Prostate gland (tissue), 2 donors: ENCODE data around the gene MCF2L2. TPM values are rescaled to one million over a fixed set of nuclear protein-coding genes. Genes with fewer than 3 reads are reported as not detected.

Experiments
- DNase-seq: peaks from one replicate; pipeline ENCODE4 v3.0.0-alpha.2; 2019; ENCODE audit warnings: low spot score
- H3K27ac ChIP-seq, 2 donors: fragments of 200-600 bp; sonication (generic); 2 replicates each; pipeline ENCODE4 v1.5.1; 2017 to 2019
- H3K27me3 ChIP-seq: fragments of 200-600 bp; sonication (generic); replicated peaks from 2 replicates; pipeline ENCODE4 v1.5.1; 2019; ENCODE audit not compliant: insufficient read depth
- H3K36me3 ChIP-seq, 2 donors: fragments of 200-600 bp; sonication (generic); 1 replicate in 1 of 2; 2 replicates in 1 of 2; pipeline versions ENCODE4 v1.5.1 to v1.8.1; 2017 to 2019
- H3K4me1 ChIP-seq: fragments of 200-600 bp; sonication (generic); replicated peaks from 2 replicates; pipeline ENCODE4 v1.5.1; 2019
- H3K4me3 ChIP-seq, 2 donors: fragments of 200-600 bp; sonication (generic); 2 replicates each; pipeline ENCODE4 v1.5.1; 2017 to 2019
- H3K9me3 ChIP-seq: fragments of 200-600 bp; sonication (generic); 2 replicates; pipeline ENCODE4 v1.5.1; 2017
- POLR2A ChIP-seq: fragments of 450-650 bp; IDR thresholded peaks from one replicate; pipeline ENCODE4 v1.6.1; 2016; ENCODE audit warnings: antibody characterized with exemption, mild to moderate bottlenecking
- POLR2AphosphoS5 ChIP-seq: sonication (generic); formaldehyde crosslinking; IDR thresholded peaks from one replicate; pipeline ENCODE4 v1.6.1; 2017; ENCODE audit warnings: antibody characterized with exemption
- WGBS: methylation state at CpG from one replicate; pipeline ENCODE4 v1.1.5; 2018; 5-methylcytosine and 5-hydroxymethylcytosine counted together
- intact Hi-C: fragments of 100-400 bp; cut with DNase I; formaldehyde crosslinking; loops from one replicate; pipeline ENCODE4 v1.14.2; 2022
- total RNA-seq, 2 donors: library from RNA; depleted of rRNA; stranded (reverse); fragments of >200 nt; gene quantifications; one replicate each; pipeline ENCODE4 v1.1.0, GENCODE V29; 2016
- TF ChIP-seq, protein P1 (sequence below), 4 experiments: fragments of 200-600 bp in 2 of 4; fragments of 450-650 bp in 2 of 4; sonication (generic) in 2 of 4; IDR thresholded peaks; 1 replicate in 3 of 4; 2 replicates in 1 of 4; pipeline ENCODE4 v1.5.1; 2016 to 2019; ENCODE audit warnings: antibody characterized with exemption in 4 of 4, mild to moderate bottlenecking in 2 of 4, moderate library complexity in 2 of 4

Gene MCF2L2
- total RNA-seq, 2 donors from 2014 or later: 0.41 to 4.0 TPM

DNA sequence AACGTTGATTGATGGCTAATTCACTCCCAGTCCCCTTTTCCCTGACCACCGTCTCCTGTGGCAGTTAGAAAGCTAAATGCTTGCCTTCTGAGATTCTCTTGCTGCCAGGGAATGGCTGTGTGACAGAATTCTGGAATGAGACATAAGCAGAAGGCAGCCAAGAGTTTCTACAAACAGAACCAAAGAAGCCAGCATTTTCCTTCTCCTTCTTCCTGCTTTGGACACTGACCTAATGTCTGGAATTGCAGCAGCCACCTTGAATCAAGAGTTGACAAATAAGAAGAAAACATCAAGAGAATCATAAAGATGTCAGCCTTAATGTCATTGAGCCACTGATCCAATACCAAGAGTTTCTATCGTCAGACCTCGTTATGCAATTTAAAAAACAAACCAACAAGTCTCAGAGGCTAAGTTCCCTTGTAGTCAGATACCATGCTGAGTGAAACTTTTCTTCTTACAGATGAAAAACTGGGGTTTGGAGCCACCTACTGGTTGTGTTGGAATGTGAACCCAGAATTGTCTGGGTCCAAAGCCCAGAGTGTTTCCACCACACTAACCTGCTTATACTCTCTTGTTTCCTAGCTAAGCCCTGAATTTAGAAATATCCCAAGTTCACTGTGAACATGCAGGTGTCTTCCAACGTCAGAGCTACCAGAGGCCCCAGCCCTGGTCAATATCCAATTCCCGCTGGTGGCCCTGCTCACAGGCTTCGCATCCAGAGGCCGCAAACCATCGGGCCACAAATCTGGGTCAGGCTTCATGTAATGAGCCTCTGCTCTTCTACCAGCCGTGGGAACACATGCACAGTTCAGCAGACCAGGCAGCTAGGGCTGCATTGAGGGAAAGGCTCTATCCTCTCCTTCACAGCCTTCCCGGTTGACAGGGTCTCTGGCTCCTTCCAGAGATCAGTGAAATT is 42.5 kb downstream of the MCF2L2 start:
- Histone ChIP-seq H3K4me3 (no peak overlapping the region), H3K4me1 (no peaks in the 10 kb centered on the region), H3K27ac (peak overlapping the region in 1 of 2 donors; percentile 3), H3K27me3 (no peaks in the 10 kb centered on the region), H3K36me3 (no peaks in the 10 kb centered on the region), H3K9me3 (no peaks in the 10 kb centered on the region)
- DNase-seq: peak; percentile 64
- WGBS: 65% methylated on average over 11 of the region's 11 CpGs
- TF ChIP-seq POLR2A (no peak), POLR2AphosphoS5 (peak; percentile 60)
- TF ChIP-seq, protein P1, sequence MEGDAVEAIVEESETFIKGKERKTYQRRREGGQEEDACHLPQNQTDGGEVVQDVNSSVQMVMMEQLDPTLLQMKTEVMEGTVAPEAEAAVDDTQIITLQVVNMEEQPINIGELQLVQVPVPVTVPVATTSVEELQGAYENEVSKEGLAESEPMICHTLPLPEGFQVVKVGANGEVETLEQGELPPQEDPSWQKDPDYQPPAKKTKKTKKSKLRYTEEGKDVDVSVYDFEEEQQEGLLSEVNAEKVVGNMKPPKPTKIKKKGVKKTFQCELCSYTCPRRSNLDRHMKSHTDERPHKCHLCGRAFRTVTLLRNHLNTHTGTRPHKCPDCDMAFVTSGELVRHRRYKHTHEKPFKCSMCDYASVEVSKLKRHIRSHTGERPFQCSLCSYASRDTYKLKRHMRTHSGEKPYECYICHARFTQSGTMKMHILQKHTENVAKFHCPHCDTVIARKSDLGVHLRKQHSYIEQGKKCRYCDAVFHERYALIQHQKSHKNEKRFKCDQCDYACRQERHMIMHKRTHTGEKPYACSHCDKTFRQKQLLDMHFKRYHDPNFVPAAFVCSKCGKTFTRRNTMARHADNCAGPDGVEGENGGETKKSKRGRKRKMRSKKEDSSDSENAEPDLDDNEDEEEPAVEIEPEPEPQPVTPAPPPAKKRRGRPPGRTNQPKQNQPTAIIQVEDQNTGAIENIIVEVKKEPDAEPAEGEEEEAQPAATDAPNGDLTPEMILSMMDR (IDR thresholded peaks at IDR 0.05): peak; percentile 55 to 85 (median 82)
- intact Hi-C loops: no loop called here

DNA sequence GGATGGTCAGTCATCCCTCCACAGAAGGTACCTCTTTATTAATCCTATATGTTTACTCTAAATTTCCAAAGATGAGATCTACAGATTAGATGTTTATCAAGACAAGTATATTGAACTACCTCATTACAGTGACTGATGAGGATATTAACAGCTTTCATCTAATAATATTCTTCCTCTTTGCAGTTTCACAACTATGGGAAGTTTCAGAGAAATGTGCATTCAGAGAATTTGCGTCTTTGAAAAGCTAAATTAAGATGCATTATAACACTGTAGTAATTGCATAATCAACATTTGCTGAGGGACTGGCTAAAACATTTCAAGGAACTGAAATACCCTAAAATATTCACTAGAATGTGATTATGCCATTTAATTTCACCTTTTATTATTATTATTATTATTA is 46.7 kb downstream of the MCF2L2 start:
- intact Hi-C loops: loop anchor here (2.0 to 5.0 kb wide), 3 partner anchors 124 to 259 kb away; no protein-coding TSS in a partner anchor
- WGBS: 66% methylated on average over 1 of the region's 1 CpG

DNA sequence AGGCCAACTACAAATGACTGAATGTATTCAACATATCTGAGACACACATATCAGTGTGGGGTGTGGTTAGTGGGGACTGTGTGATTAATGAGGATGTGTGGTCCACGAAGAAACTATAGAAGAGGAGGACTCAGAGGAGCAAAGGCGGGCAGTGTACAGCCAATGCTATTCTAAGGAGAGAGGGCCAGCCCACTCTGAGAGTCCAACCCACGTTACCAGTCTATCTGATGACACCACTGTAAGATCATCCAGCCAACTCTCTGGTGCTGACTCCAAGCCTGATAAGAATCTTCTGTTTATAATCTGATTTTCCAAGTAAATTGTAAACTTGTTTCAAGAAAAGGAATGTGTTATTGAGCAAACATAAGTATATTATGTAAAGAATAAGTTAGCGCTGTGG is 47.2 kb downstream of the MCF2L2 start:
- TF ChIP-seq, protein P1 (IDR thresholded peaks at IDR 0.05): no peak
- TF ChIP-seq POLR2AphosphoS5 (no peak), POLR2A (no peak)
- no peaks in the 10 kb centered on the region for H3K27me3 ChIP-seq
- DNase-seq: no peak
- intact Hi-C loops: loop anchor here (5.0 kb wide), 1 partner anchor 124 kb away; no protein-coding TSS in a partner anchor
- no peak overlapping the region for H3K27ac ChIP-seq
- no peak overlapping the region for H3K4me3 ChIP-seq
- H3K9me3 ChIP-seq: no peaks in the 10 kb centered on the region
- H3K4me1 ChIP-seq: no peaks in the 10 kb centered on the region
- WGBS: 52% methylated on average over 4 of the region's 4 CpGs
- H3K36me3 ChIP-seq: no peaks in the 10 kb centered on the region

More for the DNA sequence above, 46.7 kb downstream of the MCF2L2 start:
- TF ChIP-seq POLR2AphosphoS5 (no peak), POLR2A (no peak)
- TF ChIP-seq, protein P1 (IDR thresholded peaks at IDR 0.05): no peak
- Histone ChIP-seq H3K27me3 (no peaks in the 10 kb centered on the region), H3K4me3 (no peak overlapping the region), H3K36me3 (no peaks in the 10 kb centered on the region), H3K27ac (no peak overlapping the region), H3K9me3 (no peaks in the 10 kb centered on the region), H3K4me1 (no peaks in the 10 kb centered on the region)
- no peak for DNase-seq

DNA sequence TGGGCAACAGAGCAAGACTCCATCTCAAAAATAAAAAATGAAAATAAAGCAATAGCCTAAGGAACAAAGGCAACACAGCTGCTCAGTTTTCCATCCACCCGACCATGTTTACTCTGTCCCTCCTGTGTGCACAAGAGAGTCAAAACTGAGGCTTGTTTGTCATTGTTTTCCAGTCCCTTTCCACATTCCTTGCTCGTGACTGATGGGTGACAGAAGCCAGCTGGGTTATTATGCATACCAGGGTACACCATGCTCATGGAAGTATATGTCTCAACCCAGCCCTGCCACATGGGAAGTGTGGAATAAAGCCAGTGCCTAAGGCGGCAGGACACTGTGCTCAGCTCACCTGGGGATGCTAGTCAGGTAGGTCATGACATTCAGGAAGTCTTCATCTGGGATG is 49.5 kb downstream of the MCF2L2 start:
- intact Hi-C loops: no loop called here
- Histone ChIP-seq H3K27ac (no peak overlapping the region), H3K4me1 (no peaks in the 10 kb centered on the region), H3K36me3 (no peaks in the 10 kb centered on the region), H3K4me3 (no peak overlapping the region), H3K27me3 (no peaks in the 10 kb centered on the region), H3K9me3 (no peaks in the 10 kb centered on the region)
- no peak for DNase-seq
- TF ChIP-seq, protein P1 (IDR thresholded peaks at IDR 0.05): no peak
- TF ChIP-seq POLR2A (no peak), POLR2AphosphoS5 (no peak)
- WGBS: 84% methylated on average over 3 of the region's 3 CpGs

DNA sequence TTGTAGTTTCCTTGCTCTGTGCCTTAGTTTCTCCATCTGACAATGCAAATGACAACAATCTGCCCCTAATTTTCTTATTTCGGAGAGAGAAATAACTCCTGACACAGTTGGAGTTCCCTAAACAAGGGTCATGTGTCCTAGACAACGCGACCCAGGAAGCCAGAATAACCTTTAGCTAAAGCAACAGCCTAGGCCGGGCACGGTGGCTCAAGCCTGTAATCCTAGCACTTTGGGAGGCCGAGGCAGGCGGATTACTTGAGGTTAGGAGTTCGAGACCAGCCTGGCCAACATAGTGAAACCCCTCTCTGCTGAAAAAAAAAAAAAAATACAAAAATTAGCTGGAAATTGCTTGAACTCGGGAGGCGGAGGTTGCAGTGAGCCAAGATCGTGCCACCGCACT is 49.9 kb downstream of the MCF2L2 start:
- intact Hi-C loops: no loop called here
- no peaks in the 10 kb centered on the region for H3K27me3 ChIP-seq

More for the DNA sequence above, 49.9 kb downstream of the MCF2L2 start:
- no peaks in the 10 kb centered on the region for H3K9me3 ChIP-seq
- H3K4me1 ChIP-seq: no peaks in the 10 kb centered on the region
- H3K36me3 ChIP-seq: no peaks in the 10 kb centered on the region
- no peak overlapping the region for H3K4me3 ChIP-seq
- 93% methylated on average over 12 of the region's 12 CpGs for WGBS
- H3K27ac ChIP-seq: no peak overlapping the region
- TF ChIP-seq POLR2A (no peak), POLR2AphosphoS5 (no peak)
- TF ChIP-seq, protein P1 (IDR thresholded peaks at IDR 0.05): no peak
- no peak for DNase-seq
